Epithelial cell of esophagus (primary cell): ENCODE results near the gene IGFBP2.
"Not testable (repeated sequence)": the region's sequence is repeated elsewhere in the genome, so short reads cannot be mapped to it uniquely, and the experiment has no call there.

Experiments
- DNase-seq: peaks from one replicate; pipeline ENCODE4 v3.0.0; 2010; ENCODE audit warnings: low read depth
- H3K4me3 ChIP-seq: 2 replicates; pipeline ENCODE4 v1.5.1; 2011; ENCODE audit warnings: mild to moderate bottlenecking, low read length, control low read depth
- CTCF ChIP-seq: IDR thresholded peaks from 2 replicates; pipeline ENCODE4 v1.5.1; 2011; ENCODE audit warnings: low read depth, mild to moderate bottlenecking, low read length, control low read depth, inconsistent platforms; ENCODE audit not compliant: insufficient read depth; ENCODE audit errors: missing control alignments

The IGFBP2 gene

GRCh38 chr2:216590780-216591179, 42.4 kb upstream of the IGFBP2 start:
- no peak for DNase-seq
- no peak overlapping the region for H3K4me3 ChIP-seq
- no peak for TF ChIP-seq CTCF

- H3K4me3 ChIP-seq: no peak overlapping the region
- no peak for DNase-seq
- TF ChIP-seq CTCF: no peak
These were observed 41.7 kb upstream of the IGFBP2 start for GRCh38 chr2:216591480-216591879.

GRCh38 chr2:216594081-216594480, 39.1 kb upstream of the IGFBP2 start:
- DNase-seq: no peak
- TF ChIP-seq CTCF: no peak
- H3K4me3 ChIP-seq: no peak overlapping the region

GRCh38 chr2:216596236-216596979, 36.8 kb upstream of the IGFBP2 start:
- H3K4me3 ChIP-seq: no peak overlapping the region
- no peak for TF ChIP-seq CTCF
- DNase-seq: no peak

- no peak for DNase-seq
- no peak overlapping the region for H3K4me3 ChIP-seq
- no peak for TF ChIP-seq CTCF
These were observed 36.2 kb upstream of the IGFBP2 start for GRCh38 chr2:216596980-216597509.

GRCh38 chr2:216597825-216598224, 35.4 kb upstream of the IGFBP2 start:
- DNase-seq, H3K4me3 ChIP-seq: not testable (repeated sequence)

GRCh38 chr2:216601632-216602409, 31.4 kb upstream of the IGFBP2 start:
- peak; percentile 87 for DNase-seq
- no peak for TF ChIP-seq CTCF
- no peak overlapping the region for H3K4me3 ChIP-seq
